ENCODE results near the gene CEP152.

DNA sequence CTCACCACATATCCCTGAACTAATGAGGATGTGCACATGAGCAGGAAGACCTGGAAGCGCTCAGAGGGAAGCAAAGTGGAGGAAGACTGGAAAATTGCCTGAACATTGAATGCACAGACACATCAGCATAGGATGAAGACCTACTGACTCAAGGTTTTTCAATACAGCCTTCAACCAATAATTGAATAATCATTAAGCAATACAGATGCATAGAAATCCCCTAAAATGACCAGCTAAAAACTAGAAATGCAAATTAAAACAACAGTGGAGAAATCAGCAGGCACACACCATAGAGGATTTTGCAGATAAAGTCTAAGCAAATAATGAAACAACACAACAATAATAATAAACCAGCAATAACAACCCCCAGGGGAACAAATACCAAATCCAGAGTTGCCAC, 80.4 kb downstream of the CEP152 start:
- no peak for TF ChIP-seq CTCF (IDR thresholded peaks at IDR 0.05)
- TF ChIP-seq POLR2A (IDR thresholded peaks at IDR 0.05): no peak
- no peak for TF ChIP-seq POLR2AphosphoS5 (IDR thresholded peaks at IDR 0.05)
